Mucosa of rectum (tissue), 2 donors: ENCODE data around the gene C1orf185.
"Not testable (repeated sequence)": the region's sequence is repeated elsewhere in the genome, so short reads cannot be mapped to it uniquely, and the experiment has no call there.

Experiments used
- H3K27ac ChIP-seq, 2 donors: one replicate each; pipeline ENCODE4 v1.7.0; 2013; ENCODE audit warnings: inconsistent platforms in 2 of 2, low read depth in 2 of 2, low read length in 2 of 2
- H3K27me3 ChIP-seq, 2 donors: one replicate each; pipeline ENCODE4 v1.7.0; 2013; ENCODE audit warnings: low read length in 2 of 2; ENCODE audit not compliant: control insufficient read depth in 2 of 2, insufficient read depth in 2 of 2
- H3K36me3 ChIP-seq, 2 donors: one replicate each; pipeline ENCODE4 v1.7.0; 2013; ENCODE audit warnings: low read length in 2 of 2; ENCODE audit not compliant: control insufficient read depth in 2 of 2, insufficient read depth in 2 of 2
- H3K4me1 ChIP-seq, 2 donors: one replicate each; pipeline ENCODE4 v1.7.0; 2013; ENCODE audit warnings: low read length in 2 of 2, mild to moderate bottlenecking in 1 of 2; ENCODE audit not compliant: control insufficient read depth in 2 of 2, insufficient read depth in 2 of 2
- H3K4me3 ChIP-seq, 2 donors: one replicate each; pipeline ENCODE4 v1.7.0; 2013; ENCODE audit warnings: low read length in 2 of 2
- H3K9ac ChIP-seq, 2 donors: one replicate each; pipeline ENCODE4 v1.7.0; 2013; ENCODE audit warnings: low read length in 2 of 2, low read depth in 1 of 2, mild to moderate bottlenecking in 1 of 2
- H3K9me3 ChIP-seq, 2 donors: one replicate each; pipeline ENCODE4 v1.7.0; 2013; ENCODE audit warnings: low read length in 2 of 2; ENCODE audit not compliant: control insufficient read depth in 2 of 2
- donor health status: healthy.
- donor health status: Normal muscosa, but diverticular disease.

Gene C1orf185

DNA sequence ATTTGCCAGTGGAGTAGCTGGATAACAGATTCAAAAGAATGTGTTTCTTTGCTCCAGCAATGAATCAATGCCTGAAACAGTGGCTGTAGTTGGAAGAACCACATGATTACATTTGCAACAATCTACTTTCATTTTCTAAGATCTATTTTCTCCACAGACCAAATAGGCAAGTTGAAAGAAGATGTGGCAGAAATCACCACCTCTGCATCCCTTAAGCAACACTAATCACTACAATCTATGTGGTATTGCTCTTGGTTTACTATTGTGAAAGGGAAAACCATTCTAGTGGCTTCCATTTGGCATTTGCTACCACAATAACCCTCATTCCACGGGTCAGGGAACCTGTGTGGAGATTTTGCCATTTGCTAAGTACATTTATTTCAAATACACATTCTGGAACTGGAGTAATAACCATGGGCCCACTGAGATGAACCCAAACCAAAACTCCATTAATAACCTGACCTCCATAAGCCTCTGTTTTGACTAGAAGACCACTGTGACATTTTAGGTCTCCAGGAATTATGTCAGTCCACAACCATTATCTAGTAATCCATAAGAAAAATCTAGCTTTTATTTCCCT lies 66.3 kb downstream of the C1orf185 start:
- Histone ChIP-seq H3K4me1 (no peaks in the 10 kb centered on the region), H3K36me3 (no peaks in the 10 kb centered on the region), H3K4me3 (no peak overlapping the region), H3K9ac (no peak overlapping the region), H3K9me3 (no peaks in the 10 kb centered on the region), H3K27me3 (no peaks in the 10 kb centered on the region), H3K27ac (no peak overlapping the region)

GRCh38 chr1:51168936-51169335 lies 66.9 kb downstream of the C1orf185 start:
- no peak overlapping the region for H3K4me3 ChIP-seq
- H3K9me3 ChIP-seq, result no peaks in the 10 kb centered on the region
- H3K27me3 ChIP-seq, result no peaks in the 10 kb centered on the region
- no peak overlapping the region for H3K27ac ChIP-seq
- H3K9ac ChIP-seq, result no peak overlapping the region
- no peaks in the 10 kb centered on the region for H3K4me1 ChIP-seq
- no peaks in the 10 kb centered on the region for H3K36me3 ChIP-seq

- H3K4me3 ChIP-seq, result no peak overlapping the region
- no peaks in the 10 kb centered on the region for H3K4me1 ChIP-seq
- H3K27ac ChIP-seq, result no peak overlapping the region
- no peaks in the 10 kb centered on the region for H3K9me3 ChIP-seq
- H3K36me3 ChIP-seq, result no peaks in the 10 kb centered on the region
- H3K9ac ChIP-seq, result no peak overlapping the region
- H3K27me3 ChIP-seq, result no peaks in the 10 kb centered on the region
Observed at GRCh38 chr1:51170342-51170741, 68.3 kb downstream of the C1orf185 start.

DNA sequence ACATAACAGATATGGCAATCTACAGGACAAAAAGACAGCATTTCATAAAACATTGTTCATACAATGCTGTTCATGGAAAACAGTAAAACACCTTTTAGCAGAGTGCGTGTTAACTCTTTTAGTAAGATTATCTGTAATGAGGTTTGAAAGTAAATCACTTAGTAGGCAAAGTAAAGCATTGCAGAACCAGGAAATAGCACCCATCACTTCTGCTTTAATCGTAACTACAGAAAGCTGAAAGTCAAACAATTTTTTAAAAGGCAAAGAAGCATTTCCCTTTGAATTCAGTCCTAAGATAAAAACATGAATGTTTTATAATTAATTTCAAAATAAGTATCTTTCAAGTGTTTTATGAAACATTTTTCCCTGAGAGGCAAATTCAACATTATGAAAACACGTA lies 70.8 kb downstream of the C1orf185 start:
- no peak overlapping the region for H3K4me3 ChIP-seq
- no peak overlapping the region for H3K27ac ChIP-seq

DNA sequence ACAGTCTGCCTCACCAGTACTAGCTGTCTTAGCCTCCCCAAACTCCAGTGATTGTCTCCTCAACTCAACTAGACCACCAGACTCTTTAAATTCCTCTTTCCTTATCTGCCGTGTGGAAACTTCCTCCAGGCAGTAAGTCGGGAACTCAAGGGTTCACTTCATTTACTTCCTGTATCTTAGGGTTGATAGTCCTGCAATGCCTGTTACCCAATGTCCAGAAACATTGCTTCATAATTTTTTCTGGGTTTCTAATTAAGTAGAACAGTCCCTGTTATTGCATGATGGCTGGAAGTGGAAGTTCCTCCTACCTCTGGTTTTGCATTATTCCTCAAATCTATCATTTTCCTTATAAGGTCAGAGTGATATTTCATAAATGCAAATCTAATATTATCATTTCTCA lies 73.2 kb downstream of the C1orf185 start:
- no peaks in the 10 kb centered on the region for H3K4me1 ChIP-seq
- no peaks in the 10 kb centered on the region for H3K27me3 ChIP-seq
- H3K9me3 ChIP-seq, result no peaks in the 10 kb centered on the region
- no peak overlapping the region for H3K27ac ChIP-seq
- H3K9ac ChIP-seq, result no peak overlapping the region
- H3K36me3 ChIP-seq, result no peaks in the 10 kb centered on the region
- no peak overlapping the region for H3K4me3 ChIP-seq

More for the DNA sequence above, 70.8 kb downstream of the C1orf185 start:
- H3K4me1 ChIP-seq, result no peaks in the 10 kb centered on the region
- H3K9me3 ChIP-seq, result no peaks in the 10 kb centered on the region
- no peaks in the 10 kb centered on the region for H3K36me3 ChIP-seq
- H3K9ac ChIP-seq, result no peak overlapping the region
- H3K27me3 ChIP-seq, result no peaks in the 10 kb centered on the region

GRCh38 chr1:51177988-51178387 lies 76.0 kb downstream of the C1orf185 start:
- not testable (repeated sequence) for H3K4me3 ChIP-seq

DNA sequence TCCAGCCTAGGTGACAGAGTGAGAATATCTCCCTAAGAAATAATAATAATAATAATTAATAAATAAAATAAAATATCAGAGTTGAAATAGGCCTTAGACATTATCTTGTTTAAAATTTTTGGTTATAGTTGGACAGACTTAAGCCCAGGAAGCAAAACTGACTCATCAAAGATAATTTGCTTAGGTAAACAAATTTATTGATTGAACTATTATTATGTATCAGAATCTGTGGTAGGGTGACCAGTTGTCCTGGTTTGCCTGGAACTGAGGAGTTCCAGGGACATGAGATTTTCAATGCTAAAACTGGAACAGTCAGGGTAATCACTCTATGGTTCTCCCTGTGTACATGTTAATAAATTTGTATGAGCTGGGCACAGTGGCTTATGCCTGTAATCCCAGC lies 86.2 kb downstream of the C1orf185 start:
- Histone ChIP-seq H3K9ac (no peak overlapping the region), H3K27ac (no peak overlapping the region), H3K4me1 (no peaks in the 10 kb centered on the region), H3K36me3 (no peaks in the 10 kb centered on the region), H3K9me3 (no peaks in the 10 kb centered on the region), H3K27me3 (no peaks in the 10 kb centered on the region), H3K4me3 (no peak overlapping the region)

More at GRCh38 chr1:51177988-51178387, 76.0 kb downstream of the C1orf185 start:
- H3K9me3 ChIP-seq, H3K4me1 ChIP-seq, H3K36me3 ChIP-seq, H3K27me3 ChIP-seq, H3K27ac ChIP-seq, H3K9ac ChIP-seq: not testable (repeated sequence)

DNA sequence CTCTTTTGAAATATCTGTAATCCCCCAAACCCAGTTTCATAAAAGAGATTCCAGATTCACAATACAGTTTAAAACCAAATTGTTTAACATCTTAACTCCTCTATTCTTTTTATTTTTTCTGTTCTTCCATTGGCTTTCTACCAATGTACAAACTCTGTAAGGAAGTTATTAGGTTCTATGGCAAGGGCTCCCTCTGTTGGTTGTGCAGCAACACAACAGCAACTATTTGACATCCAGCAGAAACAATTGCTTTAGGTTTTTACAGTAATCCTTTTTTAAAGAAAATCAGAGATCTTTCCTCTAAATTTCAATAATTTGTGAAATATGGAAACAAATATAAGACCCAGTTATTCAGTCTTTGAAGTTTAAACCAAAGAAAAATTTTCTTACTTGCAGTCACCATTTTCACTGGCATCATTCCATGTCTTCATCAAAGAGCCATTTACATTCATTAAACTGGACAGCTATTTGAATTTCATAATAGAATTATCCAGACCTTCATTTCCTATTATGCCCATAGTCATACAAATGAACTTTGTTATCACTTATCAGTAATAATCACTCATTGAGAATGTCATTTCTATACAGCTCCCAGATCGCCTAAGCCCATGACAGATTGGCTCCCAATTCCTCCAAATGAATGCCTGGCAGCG lies 87.5 kb downstream of the C1orf185 start:
- no peaks in the 10 kb centered on the region for H3K4me1 ChIP-seq
- no peaks in the 10 kb centered on the region for H3K27me3 ChIP-seq
- no peak overlapping the region for H3K9ac ChIP-seq
- no peaks in the 10 kb centered on the region for H3K36me3 ChIP-seq
- H3K9me3 ChIP-seq, result no peaks in the 10 kb centered on the region
- H3K27ac ChIP-seq, result no peak overlapping the region
- H3K4me3 ChIP-seq, result no peak overlapping the region

GRCh38 chr1:51190961-51191360 lies 88.9 kb downstream of the C1orf185 start:
- Histone ChIP-seq H3K9ac (no peak overlapping the region), H3K4me1 (no peaks in the 10 kb centered on the region), H3K27ac (no peak overlapping the region), H3K9me3 (no peaks in the 10 kb centered on the region), H3K4me3 (no peak overlapping the region), H3K36me3 (no peaks in the 10 kb centered on the region), H3K27me3 (no peaks in the 10 kb centered on the region)

DNA sequence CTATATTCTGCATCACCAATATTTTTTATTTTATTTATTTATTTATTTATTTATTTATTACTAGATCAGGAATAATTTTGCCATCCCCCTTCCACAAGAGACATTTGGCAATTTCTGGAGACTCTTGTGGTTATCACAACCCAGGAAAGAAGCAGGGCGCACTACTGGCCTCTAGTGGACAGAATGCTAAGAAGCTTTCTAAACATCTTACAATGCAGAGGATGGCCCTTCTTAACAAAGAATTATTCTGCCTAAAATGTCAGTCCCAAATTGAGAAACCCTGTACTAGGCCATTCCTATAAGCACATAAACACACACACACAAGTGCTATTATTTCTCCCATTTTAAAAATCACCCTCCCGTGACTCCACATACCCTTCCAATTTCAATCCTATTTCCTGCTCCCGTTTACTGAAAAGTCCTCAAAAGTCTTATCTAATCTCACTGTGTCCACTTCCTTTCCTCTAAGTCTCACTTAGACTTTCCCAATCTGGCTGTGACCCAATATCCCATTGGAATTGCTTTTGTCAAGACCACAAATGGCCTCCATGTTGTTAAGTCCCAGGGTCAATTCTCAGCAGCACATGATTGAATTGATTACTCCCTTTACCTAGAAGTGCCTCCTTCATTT lies 90.3 kb downstream of the C1orf185 start:
- Histone ChIP-seq H3K36me3 (no peaks in the 10 kb centered on the region), H3K9me3 (no peaks in the 10 kb centered on the region), H3K9ac (no peak overlapping the region), H3K27ac (no peak overlapping the region), H3K27me3 (no peaks in the 10 kb centered on the region), H3K4me3 (no peak overlapping the region), H3K4me1 (no peaks in the 10 kb centered on the region)
